HEK293 (cell line): ENCODE data around the gene INTS14.
"Not testable (repeated sequence)": the region's sequence is repeated elsewhere in the genome, so short reads cannot be mapped to it uniquely, and the experiment has no call there.

ENCODE experiments used
- CTCF ChIA-PET: fragments of 350-600 bp; formaldehyde crosslinking; extraction: SDS; loops from one replicate; lab custom pipeline; 2021; ENCODE audit warnings: antibody characterized with exemption; lab: Yijun Ruan, JAX
- POLR2A ChIA-PET: fragments of 300-600 bp; formaldehyde crosslinking; extraction: SDS; loops from one replicate; lab custom pipeline; 2020; ENCODE audit warnings: antibody characterized with exemption, inconsistent platforms; lab: Yijun Ruan, JAX
- H3K27ac ChIP-seq: fragments of 200-500 bp; sonication (Bioruptor generic); 2 replicates; pipeline ENCODE4 v1.5.1; 2014; ENCODE audit warnings: low read depth, low read length, control low read depth, inconsistent platforms; ENCODE audit errors: extremely low read depth
- H3K36me3 ChIP-seq, 2 experiments: fragments of 200-500 bp in 1 of 2; sonication (Bioruptor generic) in 1 of 2; 1 replicate in 1 of 2; 2 replicates in 1 of 2; pipeline ENCODE4 v1.5.1; 2014 to 2017; ENCODE audit warnings: inconsistent platforms in 2 of 2, low read length in 2 of 2; ENCODE audit not compliant: control insufficient read depth in 2 of 2, insufficient read depth in 1 of 2
- H3K4me1 ChIP-seq: fragments of 200-500 bp; sonication (Bioruptor generic); 2 replicates; pipeline ENCODE4 v1.5.1; 2014; ENCODE audit warnings: mild to moderate bottlenecking, low read length, inconsistent platforms; ENCODE audit not compliant: control insufficient read depth, insufficient read depth
- H3K4me3 ChIP-seq: 2 replicates; pipeline ENCODE4 v1.5.1; 2011; ENCODE audit warnings: low read depth, mild to moderate bottlenecking, control low read depth, low read length, moderate library complexity
- H3K9me3 ChIP-seq: fragments of 200-500 bp; sonication (Bioruptor generic); 2 replicates; pipeline ENCODE4 v1.5.1; 2014; ENCODE audit warnings: low read depth, low read length, inconsistent platforms; ENCODE audit not compliant: control insufficient read depth, insufficient read depth
- HOXD13 ChIP-seq: sonication (generic); formaldehyde crosslinking; IDR thresholded peaks from 2 replicates; pipeline ENCODE4 v1.8.0; 2022; ENCODE audit warnings: missing genetic modification reagents, borderline replicate concordance
- SCRT1 ChIP-seq: fragments of 450-650 bp; formaldehyde crosslinking; IDR thresholded peaks from 2 replicates; pipeline ENCODE4 v1.5.1; 2016; ENCODE audit warnings: missing biosample characterization, missing genetic modification characterization, borderline replicate concordance
- SCRT2 ChIP-seq: fragments of 450-650 bp; formaldehyde crosslinking; IDR thresholded peaks from 2 replicates; pipeline ENCODE4 v1.5.1; 2016; ENCODE audit warnings: missing biosample characterization, missing genetic modification characterization
- SETDB1 ChIP-seq: IDR thresholded peaks from one replicate; pipeline ENCODE4 v1.6.1; 2017; ENCODE audit warnings: mild to moderate bottlenecking, low read length, moderate library complexity, mixed read lengths; ENCODE audit not compliant: insufficient read length
- SP7 ChIP-seq: fragments of 450-650 bp; formaldehyde crosslinking; IDR thresholded peaks from 2 replicates; pipeline ENCODE4 v1.5.1; 2016; ENCODE audit warnings: missing biosample characterization, missing genetic modification characterization
- ZNF2 ChIP-seq: fragments of 450-650 bp; formaldehyde crosslinking; IDR thresholded peaks from 2 replicates; pipeline ENCODE4 v1.5.1; 2016; ENCODE audit warnings: missing biosample characterization, missing genetic modification characterization
- ZNF221 ChIP-seq: fragments of 450-650 bp; formaldehyde crosslinking; IDR thresholded peaks from 2 replicates; pipeline ENCODE4 v1.5.1; 2017; ENCODE audit warnings: missing biosample characterization, missing genetic modification characterization, borderline replicate concordance
- ZNF266 ChIP-seq: fragments of 450-650 bp; formaldehyde crosslinking; IDR thresholded peaks from 2 replicates; pipeline ENCODE4 v1.5.1; 2016; ENCODE audit warnings: missing biosample characterization, missing genetic modification characterization, low read depth
- ZNF311 ChIP-seq: fragments of 450-650 bp; formaldehyde crosslinking; IDR thresholded peaks from 2 replicates; pipeline ENCODE4 v1.5.1; 2017; ENCODE audit warnings: missing biosample characterization, missing genetic modification characterization, borderline replicate concordance
- ZNF335 ChIP-seq: fragments of 450-650 bp; formaldehyde crosslinking; conservative IDR thresholded peaks from 2 replicates; pipeline ENCODE4 v1.5.1; 2016; ENCODE audit warnings: missing biosample characterization, missing genetic modification characterization
- ZNF341 ChIP-seq: fragments of 450-650 bp; formaldehyde crosslinking; IDR thresholded peaks from 2 replicates; pipeline ENCODE4; 2016; ENCODE audit warnings: low read depth, missing biosample characterization, missing genetic modification characterization
- ZNF362 ChIP-seq: fragments of 450-650 bp; formaldehyde crosslinking; IDR thresholded peaks from 2 replicates; pipeline ENCODE4 v1.5.1; 2016; ENCODE audit warnings: missing biosample characterization, missing genetic modification characterization
- ZNF366 ChIP-seq: fragments of 450-650 bp; formaldehyde crosslinking; conservative IDR thresholded peaks from 2 replicates; pipeline ENCODE4 v1.5.1; 2016; ENCODE audit warnings: missing biosample characterization, missing genetic modification characterization
- ZNF416 ChIP-seq: fragments of 450-650 bp; formaldehyde crosslinking; IDR thresholded peaks from 2 replicates; pipeline ENCODE4 v1.5.1; 2016; ENCODE audit warnings: missing biosample characterization, missing genetic modification characterization
- ZNF624 ChIP-seq: fragments of 450-650 bp; formaldehyde crosslinking; IDR thresholded peaks from 2 replicates; pipeline ENCODE4 v1.5.1; 2017; ENCODE audit warnings: missing biosample characterization, missing genetic modification characterization
- ZNF692 ChIP-seq: fragments of 450-650 bp; formaldehyde crosslinking; IDR thresholded peaks from 2 replicates; pipeline ENCODE4 v1.5.1; 2016; ENCODE audit warnings: missing biosample characterization, missing genetic modification characterization
- TF ChIP-seq, protein P1 (sequence below): fragments of 450-650 bp; formaldehyde crosslinking; IDR thresholded peaks from 2 replicates; pipeline ENCODE4 v1.5.1; 2017; ENCODE audit warnings: missing biosample characterization, missing genetic modification characterization

INTS14 gene

DNA sequence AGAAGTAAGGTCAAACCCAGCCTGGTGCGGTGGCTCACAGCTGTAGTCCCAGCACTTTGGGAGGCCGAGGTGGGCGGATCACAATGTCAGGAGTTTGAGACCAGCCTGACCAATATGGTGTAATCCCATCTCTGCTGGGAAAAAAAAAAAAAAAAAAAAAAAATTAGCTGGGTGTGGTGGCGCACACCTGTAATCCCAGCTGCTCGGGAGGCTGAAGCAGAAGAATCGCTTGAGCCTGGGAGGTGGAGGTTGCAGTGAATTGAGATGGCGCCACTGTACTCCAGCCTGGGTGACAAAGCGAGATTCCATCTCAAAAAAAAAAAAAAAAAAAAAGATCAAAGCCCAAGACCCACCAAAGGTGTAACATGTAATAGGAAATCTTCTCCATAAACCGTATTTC lies 61.6 kb downstream of the INTS14 start:
- ChIA-PET CTCF (interaction anchor here (1.0 to 1.6 kb wide), 3 partner anchors 9 to 89 kb away, joined by 3 to 5 read pairs (median 3); no protein-coding TSS in a partner anchor), POLR2A (interaction anchor here (0.8 to 1.0 kb wide), 3 partner anchors 15 to 365 kb away, joined by 4 to 9 read pairs (median 6); partner anchors contain the start of gene HACD3)
- H3K36me3 ChIP-seq = peaks cover 5 to 23% of the 10 kb centered on the region in 2 experiments; a peak in 2 of 3 replicates
- 0 out of 2 replicates have a peak, but pooled peaks have one; percentile 18 for TF ChIP-seq ZNF362 (tag by site-specific recombination)
- H3K9me3 ChIP-seq, H3K27ac ChIP-seq, H3K4me3 ChIP-seq: not testable (repeated sequence)
- H3K4me1 ChIP-seq = peaks cover 12% of the 10 kb centered on the region; the same call in 1 of the 2 replicates

DNA sequence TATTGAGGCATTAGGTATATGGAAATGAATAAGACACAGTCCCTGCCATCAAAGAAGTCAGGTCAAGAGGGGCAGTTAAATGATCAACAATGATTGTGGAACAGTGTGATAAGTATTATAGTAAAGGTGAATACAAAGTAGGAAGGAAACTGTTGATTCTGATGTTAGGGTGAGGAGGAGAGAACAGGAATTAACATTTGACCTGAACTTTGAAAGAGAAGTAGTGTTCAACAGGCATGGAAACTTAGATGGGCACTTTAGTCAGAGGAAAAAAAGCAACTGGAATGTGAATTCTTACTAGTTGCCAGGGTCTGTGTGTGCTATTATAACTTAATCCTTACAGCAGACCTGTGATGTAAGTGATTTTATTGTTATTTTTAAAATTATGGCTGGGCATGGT lies 63.1 kb downstream of the INTS14 start:
- ChIA-PET POLR2A (no interaction called here), CTCF (no interaction called here)
- TF ChIP-seq ZNF2 (tag by site-specific recombination) (no peak), SCRT1 (tag by site-specific recombination) (peak; percentile 88), SCRT2 (peak; percentile 78)
- Histone ChIP-seq H3K4me3 (no peak overlapping the region), H3K36me3 (peaks cover 9 to 12% of the 10 kb centered on the region in 2 experiments; a peak in 2 of 3 replicates), H3K9me3 (no peaks in the 10 kb centered on the region), H3K27ac (no peak overlapping the region), H3K4me1 (peaks cover 16% of the 10 kb centered on the region; the same call in 1 of the 2 replicates)

GRCh38 chr15:65541231-65541820 lies 69.6 kb downstream of the INTS14 start:
- no peak overlapping the region for H3K4me3 ChIP-seq
- TF ChIP-seq, protein P1, sequence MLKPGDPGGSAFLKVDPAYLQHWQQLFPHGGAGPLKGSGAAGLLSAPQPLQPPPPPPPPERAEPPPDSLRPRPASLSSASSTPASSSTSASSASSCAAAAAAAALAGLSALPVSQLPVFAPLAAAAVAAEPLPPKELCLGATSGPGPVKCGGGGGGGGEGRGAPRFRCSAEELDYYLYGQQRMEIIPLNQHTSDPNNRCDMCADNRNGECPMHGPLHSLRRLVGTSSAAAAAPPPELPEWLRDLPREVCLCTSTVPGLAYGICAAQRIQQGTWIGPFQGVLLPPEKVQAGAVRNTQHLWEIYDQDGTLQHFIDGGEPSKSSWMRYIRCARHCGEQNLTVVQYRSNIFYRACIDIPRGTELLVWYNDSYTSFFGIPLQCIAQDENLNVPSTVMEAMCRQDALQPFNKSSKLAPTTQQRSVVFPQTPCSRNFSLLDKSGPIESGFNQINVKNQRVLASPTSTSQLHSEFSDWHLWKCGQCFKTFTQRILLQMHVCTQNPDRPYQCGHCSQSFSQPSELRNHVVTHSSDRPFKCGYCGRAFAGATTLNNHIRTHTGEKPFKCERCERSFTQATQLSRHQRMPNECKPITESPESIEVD = peak; percentile 69
- TF ChIP-seq ZNF266 (tag by site-specific recombination) = no peak
- peaks cover 1 to 7% of the 10 kb centered on the region in 2 experiments; a peak in 2 of 3 replicates for H3K36me3 ChIP-seq
- H3K27ac ChIP-seq = no peak overlapping the region
- POLR2A ChIA-PET = interaction anchor here (0.6 kb wide), 1 partner anchor 185 kb away, joined by 3 read pairs; no protein-coding TSS in a partner anchor
- H3K4me1 ChIP-seq = peaks cover 11% of the 10 kb centered on the region
- no peaks in the 10 kb centered on the region for H3K9me3 ChIP-seq
- CTCF ChIA-PET = interaction anchor here (0.7 kb wide), 1 partner anchor 10 kb away, joined by 3 read pairs; no protein-coding TSS in a partner anchor

GRCh38 chr15:65540314-65540713 lies 70.6 kb downstream of the INTS14 start:
- POLR2A ChIA-PET = no interaction called here
- CTCF ChIA-PET = interaction anchor here (1.1 kb wide), 1 partner anchor 10 kb away, joined by 3 read pairs; no protein-coding TSS in a partner anchor
- no peak for TF ChIP-seq ZNF311
- TF ChIP-seq SETDB1 = no peak
- peak; percentile 63 for TF ChIP-seq SCRT2
- no peaks in the 10 kb centered on the region for H3K9me3 ChIP-seq
- H3K27ac ChIP-seq = no peak overlapping the region
- H3K4me1 ChIP-seq = peaks cover 13% of the 10 kb centered on the region
- no peak overlapping the region for H3K4me3 ChIP-seq
- H3K36me3 ChIP-seq = peaks cover 5 to 16% of the 10 kb centered on the region in 2 experiments; a peak in 2 of 3 replicates

DNA sequence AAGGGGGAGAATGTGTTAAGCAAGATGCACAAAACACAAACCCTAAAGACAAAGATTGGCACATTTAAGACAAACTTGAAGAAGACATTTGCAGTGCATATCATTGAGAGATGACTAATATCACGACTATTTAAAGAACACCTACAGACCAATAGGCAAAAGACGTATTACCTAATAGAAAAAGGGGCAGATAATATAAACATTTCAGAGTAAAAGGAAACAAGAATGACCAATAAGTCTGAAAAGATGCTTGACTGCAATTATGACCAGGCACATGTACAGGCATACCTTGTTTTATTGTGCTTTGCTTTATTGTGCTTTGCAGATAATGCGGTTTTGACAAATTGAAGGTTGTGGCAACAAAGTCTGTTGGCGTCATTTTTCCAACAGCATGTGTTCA lies 75.7 kb downstream of the INTS14 start:
- Histone ChIP-seq H3K27ac (no peak overlapping the region), H3K36me3 (peaks cover 11 to 12% of the 10 kb centered on the region in 2 experiments; a peak in 2 of 3 replicates), H3K4me1 (peaks cover 34% of the 10 kb centered on the region), H3K9me3 (no peaks in the 10 kb centered on the region), H3K4me3 (no peak overlapping the region)
- ChIA-PET CTCF (no interaction called here), POLR2A (no interaction called here)
- TF ChIP-seq ZNF335 (peak; percentile 67), ZNF366 (tag by site-specific recombination) (0 out of 2 replicates have a peak, but pooled peaks have one; percentile 10), ZNF416 (no peak), SP7 (tag by site-specific recombination) (0 out of 2 replicates have a peak, but pooled peaks have one; percentile 21), ZNF692 (tag by site-specific recombination) (0 out of 2 replicates have a peak, but pooled peaks have one; percentile 11), ZNF341 (tag by site-specific recombination) (no peak), ZNF221 (tag by site-specific recombination) (no peak), ZNF624 (no peak), HOXD13 (no peak)
- TF ChIP-seq, protein P1 = peak; percentile 61
